Natural killer cell treated with Interleukin-12 subunit alpha and Interleukin-12 subunit beta and Interleukin-15 and Interleukin-18, amount 100 ng/mL, for 72 hours (primary cell): Measurements from ENCODE around the gene CCDC88B. TPM values are rescaled to one million over a fixed set of nuclear protein-coding genes. Genes with fewer than 3 reads are reported as not detected.
A peak's percentile ranks its signal among the peaks of the same experiment; 100 is the strongest.

Experiments
- ATAC-seq, 2 donors: fragments of 150-1000 bp; cut with Tn5 transposase in 1 of 2; sonication (Bioruptor Pico), chemical (Tn5 transposase) in 1 of 2; 2 replicates each; pipeline ENCODE4 v1.10.0; 2021
- DNase-seq: peaks from one replicate; pipeline ENCODE4 v3.0.0; 2022; ENCODE audit warnings: low spot score
- H3K27ac Mint-ChIP-seq, 2 donors: 1 replicate in 1 of 2; 2 replicates in 1 of 2; pipeline ENCODE4 v1.8.0; 2022; ENCODE audit warnings: mixed read lengths in 2 of 2, mild to moderate bottlenecking in 1 of 2, moderate library complexity in 1 of 2
- H3K27me3 Mint-ChIP-seq, 2 donors: 1 replicate in 1 of 2; 2 replicates in 1 of 2; pipeline ENCODE4 v1.8.0; 2022; ENCODE audit warnings: mixed read lengths in 2 of 2
- H3K36me3 Mint-ChIP-seq: one replicate; pipeline ENCODE4 v1.8.0; 2022; ENCODE audit warnings: mixed read lengths
- H3K4me1 Mint-ChIP-seq, 2 donors: 1 replicate in 1 of 2; 2 replicates in 1 of 2; pipeline ENCODE4 v1.8.0; 2022; ENCODE audit warnings: low read depth in 2 of 2, mixed read lengths in 2 of 2, mild to moderate bottlenecking in 1 of 2
- H3K4me3 Mint-ChIP-seq: one replicate; pipeline ENCODE4 v1.8.0; 2022; ENCODE audit warnings: mixed read lengths
- H3K9me3 Mint-ChIP-seq: 2 replicates; pipeline ENCODE4 v1.8.0; 2022; ENCODE audit warnings: mixed read lengths
- total RNA-seq, 2 donors: library from RNA; stranded (reverse); gene quantifications; one replicate each; pipeline ENCODE4 v1.2.3, GENCODE V29; 2022

CCDC88B gene
- total RNA-seq, 2 donors from 2014 or later, result 172 to 224 TPM

DNA sequence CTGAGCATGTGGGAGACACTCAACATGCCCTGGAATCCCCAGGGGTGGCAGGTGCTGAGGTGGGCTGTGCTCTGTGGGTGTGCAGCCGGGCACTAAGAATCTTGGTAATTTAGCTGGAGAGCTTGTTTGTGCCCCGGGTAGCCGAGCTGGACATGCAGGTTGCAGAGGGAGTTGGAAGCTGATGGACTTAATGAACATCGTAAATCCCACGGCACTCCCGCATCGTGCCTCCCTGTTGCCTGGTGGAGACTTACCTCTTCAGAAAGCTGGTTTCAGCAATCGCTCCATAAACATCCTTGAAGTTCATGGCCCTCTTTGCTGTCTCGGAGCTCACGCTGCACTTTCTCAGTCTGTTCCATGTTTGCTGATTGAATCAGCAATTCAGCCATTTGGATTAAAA lies 48.9 kb downstream of the CCDC88B start:
- Mint-ChIP-seq H3K9me3 (peaks cover 6% of the 10 kb centered on the region), H3K27ac (no peak overlapping the region), H3K27me3 (peaks cover 0 to 6% of the 10 kb centered on the region in 2 donors), H3K36me3 (peaks cover 9% of the 10 kb centered on the region), H3K4me3 (no peak overlapping the region), H3K4me1 (peaks cover 21 to 27% of the 10 kb centered on the region in 2 donors)
- DNase-seq (no peak), ATAC-seq (no peak)

- Mint-ChIP-seq H3K36me3 (peaks cover 9% of the 10 kb centered on the region), H3K4me1 (peaks cover 21 to 27% of the 10 kb centered on the region in 2 donors), H3K4me3 (no peak overlapping the region), H3K9me3 (peaks cover 6% of the 10 kb centered on the region), H3K27ac (peak overlapping the region in 1 of 2 donors; percentile 65), H3K27me3 (peaks cover 0 to 6% of the 10 kb centered on the region in 2 donors)
- no peak for ATAC-seq
- DNase-seq, result no peak
Observed at GRCh38 chr11:64389851-64390250, 49.8 kb downstream of the CCDC88B start.

- H3K27me3 Mint-ChIP-seq, result peaks cover 0 to 6% of the 10 kb centered on the region in 2 donors
- H3K27ac Mint-ChIP-seq, result peak overlapping the region in 1 of 2 donors; percentile 65
- peaks cover 6% of the 10 kb centered on the region for H3K9me3 Mint-ChIP-seq
- peaks cover 9% of the 10 kb centered on the region for H3K36me3 Mint-ChIP-seq
- H3K4me3 Mint-ChIP-seq, result peak overlapping the region; percentile 36
- ATAC-seq (no peak), DNase-seq (no peak)
- H3K4me1 Mint-ChIP-seq, result peaks cover 21 to 26% of the 10 kb centered on the region in 2 donors
Observed at GRCh38 chr11:64390558-64390957, 50.6 kb downstream of the CCDC88B start.

- peaks cover 6% of the 10 kb centered on the region for H3K9me3 Mint-ChIP-seq
- peaks cover 0 to 6% of the 10 kb centered on the region in 2 donors for H3K27me3 Mint-ChIP-seq
- H3K4me3 Mint-ChIP-seq, result no peak overlapping the region
- peaks cover 9% of the 10 kb centered on the region for H3K36me3 Mint-ChIP-seq
- H3K27ac Mint-ChIP-seq, result no peak overlapping the region
- peaks cover 15 to 16% of the 10 kb centered on the region in 2 donors for H3K4me1 Mint-ChIP-seq
- ATAC-seq (no peak), DNase-seq (no peak)
Observed at GRCh38 chr11:64391839-64392238, 51.8 kb downstream of the CCDC88B start.

- DNase-seq (no peak), ATAC-seq (no peak)
- H3K9me3 Mint-ChIP-seq, result peaks cover under 1% of the 10 kb centered on the region
- no peak overlapping the region for H3K4me3 Mint-ChIP-seq
- no peaks in the 10 kb centered on the region for H3K27me3 Mint-ChIP-seq
- peaks cover 3 to 8% of the 10 kb centered on the region in 2 donors for H3K4me1 Mint-ChIP-seq
- peaks cover 1% of the 10 kb centered on the region for H3K36me3 Mint-ChIP-seq
- H3K27ac Mint-ChIP-seq, result no peak overlapping the region
Observed at GRCh38 chr11:64395545-64396078, 55.6 kb downstream of the CCDC88B start.

DNA sequence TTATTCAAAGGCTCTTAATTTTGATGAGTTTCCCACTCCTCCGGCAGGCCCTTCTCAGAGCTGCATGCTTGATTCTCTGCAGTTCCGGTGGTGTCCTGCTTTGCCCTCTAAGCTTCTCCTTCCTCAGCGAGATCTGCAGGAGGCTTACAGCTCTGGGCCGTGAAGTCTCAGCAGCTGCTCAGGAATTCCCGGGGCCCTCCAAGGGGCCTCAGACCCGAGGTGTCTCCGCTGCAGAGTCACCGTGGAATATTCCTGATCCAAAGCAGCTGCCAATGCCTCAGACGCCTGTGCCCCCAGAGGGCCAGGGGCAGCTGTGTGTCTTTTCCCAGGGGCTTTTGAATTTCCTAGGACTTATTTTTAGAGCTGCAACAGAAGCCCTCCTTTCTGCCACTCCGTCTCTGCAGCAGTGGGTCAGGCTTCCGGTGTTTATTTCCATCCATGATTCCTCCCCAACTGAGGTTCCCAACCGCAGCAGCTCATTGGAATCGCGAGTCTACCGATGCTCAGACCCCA lies 56.1 kb downstream of the CCDC88B start:
- H3K9me3 Mint-ChIP-seq, result no peaks in the 10 kb centered on the region
- H3K27me3 Mint-ChIP-seq, result no peaks in the 10 kb centered on the region

GRCh38 chr11:64400102-64400501 lies 60.1 kb downstream of the CCDC88B start:
- DNase-seq (no peak), ATAC-seq (no peak)
- H3K9me3 Mint-ChIP-seq, result no peaks in the 10 kb centered on the region
- H3K36me3 Mint-ChIP-seq, result no peaks in the 10 kb centered on the region
- no peaks in the 10 kb centered on the region for H3K4me1 Mint-ChIP-seq
- H3K27ac Mint-ChIP-seq, result no peak overlapping the region
- H3K27me3 Mint-ChIP-seq, result peaks cover 5 to 12% of the 10 kb centered on the region in 2 donors
- H3K4me3 Mint-ChIP-seq, result no peak overlapping the region

More for the DNA sequence above, 56.1 kb downstream of the CCDC88B start:
- no peak overlapping the region for H3K27ac Mint-ChIP-seq
- no peaks in the 10 kb centered on the region for H3K36me3 Mint-ChIP-seq
- peaks cover 0 to 5% of the 10 kb centered on the region in 2 donors for H3K4me1 Mint-ChIP-seq
- DNase-seq (no peak), ATAC-seq (no peak)
- H3K4me3 Mint-ChIP-seq, result no peak overlapping the region

- ATAC-seq, result no peak
- Mint-ChIP-seq H3K27me3 (peaks cover 5 to 12% of the 10 kb centered on the region in 2 donors), H3K9me3 (no peaks in the 10 kb centered on the region)
Observed at GRCh38 chr11:64400667-64401066, 60.7 kb downstream of the CCDC88B start.

GRCh38 chr11:64401775-64402174 lies 61.8 kb downstream of the CCDC88B start:
- H3K27me3 Mint-ChIP-seq, result peaks cover 5 to 12% of the 10 kb centered on the region in 2 donors
- no peaks in the 10 kb centered on the region for H3K36me3 Mint-ChIP-seq
- no peaks in the 10 kb centered on the region for H3K9me3 Mint-ChIP-seq
- H3K27ac Mint-ChIP-seq, result no peak overlapping the region
- H3K4me3 Mint-ChIP-seq, result no peak overlapping the region
- DNase-seq, result no peak
- no peak for ATAC-seq
- H3K4me1 Mint-ChIP-seq, result no peaks in the 10 kb centered on the region

More at GRCh38 chr11:64400667-64401066, 60.7 kb downstream of the CCDC88B start:
- DNase-seq, result no peak
- H3K4me1 Mint-ChIP-seq, result no peaks in the 10 kb centered on the region
- H3K4me3 Mint-ChIP-seq, result no peak overlapping the region
- no peak overlapping the region for H3K27ac Mint-ChIP-seq
- no peaks in the 10 kb centered on the region for H3K36me3 Mint-ChIP-seq

- Mint-ChIP-seq H3K9me3 (no peaks in the 10 kb centered on the region), H3K27me3 (peaks cover 5 to 12% of the 10 kb centered on the region in 2 donors), H3K4me1 (no peaks in the 10 kb centered on the region), H3K36me3 (no peaks in the 10 kb centered on the region), H3K27ac (no peak overlapping the region), H3K4me3 (no peak overlapping the region)
- ATAC-seq (no peak), DNase-seq (no peak)
Observed at GRCh38 chr11:64403106-64403505, 63.1 kb downstream of the CCDC88B start.

GRCh38 chr11:64406221-64406946 lies 66.4 kb downstream of the CCDC88B start:
- Mint-ChIP-seq H3K36me3 (no peaks in the 10 kb centered on the region), H3K9me3 (no peaks in the 10 kb centered on the region), H3K27ac (no peak overlapping the region), H3K4me3 (no peak overlapping the region), H3K27me3 (peaks cover 8 to 19% of the 10 kb centered on the region in 2 donors), H3K4me1 (no peaks in the 10 kb centered on the region)
- no peak for ATAC-seq
- DNase-seq, result no peak

Other genes with a start within 250 kb of the CCDC88B start
- 10 to 100 TPM in 1 of 2 donors, 1 to 10 TPM in 1; 3.0 to 12.7 TPM for gene MACROD1, start 174.1 kb upstream of the CCDC88B start, total RNA-seq
- 100 to 1,000 TPM; 431 to 450 TPM for gene STIP1, start 154.0 kb upstream of the CCDC88B start, total RNA-seq
- gene FERMT3, start 133.5 kb upstream of the CCDC88B start, total RNA-seq, result 100 to 1,000 TPM; 249 to 276 TPM
- 10 to 100 TPM; 30.5 to 35.7 TPM for gene TRPT1, start 114.0 kb upstream of the CCDC88B start, total RNA-seq
- 100 to 1,000 TPM in 1 of 2 donors, 10 to 100 TPM in 1; 83.6 to 120 TPM for gene NUDT22, start 113.9 kb upstream of the CCDC88B start, total RNA-seq
- 10 to 100 TPM; 31.2 to 33.0 TPM for gene DNAJC4, start 109.7 kb upstream of the CCDC88B start, total RNA-seq
- gene VEGFB, start 105.6 kb upstream of the CCDC88B start, total RNA-seq, result 10 to 100 TPM; 38.7 to 42.3 TPM
- 10 to 100 TPM; 33.1 to 53.5 TPM for gene FKBP2, start 99.1 kb upstream of the CCDC88B start, total RNA-seq
- gene PPP1R14B, start 93.3 kb upstream of the CCDC88B start, total RNA-seq, result 100 to 1,000 TPM; 130 to 236 TPM
- 10 to 100 TPM; 13.9 to 16.4 TPM for gene PLCB3, start 88.7 kb upstream of the CCDC88B start, total RNA-seq
- gene BAD, start 55.5 kb upstream of the CCDC88B start, total RNA-seq, result 10 to 100 TPM; 29.5 to 46.9 TPM
- gene GPR137, start 54.4 kb upstream of the CCDC88B start, total RNA-seq, result 10 to 100 TPM; 40.9 to 62.7 TPM
- not detected for gene KCNK4, start 48.9 kb upstream of the CCDC88B start, total RNA-seq
- not detected for gene CATSPERZ, start 39.8 kb upstream of the CCDC88B start, total RNA-seq
- gene ESRRA, start 34.7 kb upstream of the CCDC88B start, total RNA-seq, result 100 to 1,000 TPM in 1 of 2 donors, 10 to 100 TPM in 1; 67.2 to 116 TPM
- gene TRMT112, start 22.6 kb upstream of the CCDC88B start, total RNA-seq, result 100 to 1,000 TPM; 171 to 203 TPM
- 100 to 1,000 TPM in 1 of 2 donors, 10 to 100 TPM in 1; 83.5 to 116 TPM for gene PRDX5, start 22.1 kb upstream of the CCDC88B start, total RNA-seq
- gene RPS6KA4, start 19.0 kb downstream of the CCDC88B start, total RNA-seq, result 10 to 100 TPM; 20.7 to 29.5 TPM
- gene SLC22A11, start 215.7 kb downstream of the CCDC88B start, total RNA-seq, result not detected